Breast epithelium (tissue), 4 donors: ENCODE results near the gene RHOXF2. TPM values are rescaled to one million over a fixed set of nuclear protein-coding genes. Genes with fewer than 3 reads are reported as not detected.

ENCODE experiments used
- DNase-seq, 2 donors: peaks; one replicate each; pipeline ENCODE4 v3.0.0-alpha.2; 2019; ENCODE audit warnings: low spot score in 2 of 2
- H3K27ac ChIP-seq, 2 donors: fragments of 200-600 bp; sonication (generic) in 1 of 2; one replicate each; pipeline ENCODE4 v1.5.1; 2016 to 2019; ENCODE audit warnings: mild to moderate bottlenecking in 1 of 2
- H3K27me3 ChIP-seq, 2 donors: fragments of 200-600 bp; sonication (generic) in 1 of 2; one replicate each; pipeline versions ENCODE4 v1.5.1 to v1.6.0; 2017 to 2019; ENCODE audit warnings: control low read depth in 1 of 2, mild to moderate bottlenecking in 1 of 2
- H3K36me3 ChIP-seq: fragments of 200-600 bp; one replicate; pipeline ENCODE4 v1.5.1; 2019
- H3K4me1 ChIP-seq, 2 donors: fragments of 200-600 bp; sonication (generic); one replicate each; pipeline ENCODE4 v1.5.1; 2016 to 2019; ENCODE audit warnings: control low read depth in 1 of 2
- H3K4me3 ChIP-seq, 3 donors: fragments of 200-600 bp; sonication (generic); 1 replicate in 2 of 3; 2 replicates in 1 of 3; pipeline ENCODE4 v1.5.1; 2016 to 2019; ENCODE audit warnings: mild to moderate bottlenecking in 3 of 3, moderate library complexity in 2 of 3
- H3K9me3 ChIP-seq, 2 donors: fragments of 200-600 bp; sonication (generic) in 1 of 2; one replicate each; pipeline ENCODE4 v1.5.1; 2016 to 2019; ENCODE audit warnings: control low read depth in 1 of 2
- POLR2A ChIP-seq: fragments of 450-650 bp; IDR thresholded peaks from one replicate; pipeline ENCODE4 v1.6.1; 2016; ENCODE audit warnings: antibody characterized with exemption, mild to moderate bottlenecking, moderate library complexity
- POLR2AphosphoS5 ChIP-seq, 3 donors: sonication (generic); formaldehyde crosslinking; IDR thresholded peaks; one replicate each; pipeline ENCODE4 v1.6.1; 2017; ENCODE audit warnings: antibody characterized with exemption in 3 of 3
- intact Hi-C: fragments of 100-400 bp; cut with DNase I; formaldehyde crosslinking; loops from one replicate; pipeline ENCODE4 v1.15.1; 2023; ENCODE audit warnings: low total_unique reads
- total RNA-seq, 3 donors: library from RNA; depleted of rRNA; stranded (reverse); fragments of >200 nt; gene quantifications; one replicate each; pipeline ENCODE4 v1.1.0, GENCODE V29; 2016
- TF ChIP-seq, protein P1 (sequence below), 3 donors: fragments of 450-650 bp; IDR thresholded peaks; one replicate each; pipeline ENCODE4 v1.5.1; 2016 to 2017; ENCODE audit warnings: antibody characterized with exemption in 3 of 3, mild to moderate bottlenecking in 3 of 3, moderate library complexity in 3 of 3

Gene RHOXF2
- total RNA-seq, 3 donors from 2014 or later = not detected

DNA sequence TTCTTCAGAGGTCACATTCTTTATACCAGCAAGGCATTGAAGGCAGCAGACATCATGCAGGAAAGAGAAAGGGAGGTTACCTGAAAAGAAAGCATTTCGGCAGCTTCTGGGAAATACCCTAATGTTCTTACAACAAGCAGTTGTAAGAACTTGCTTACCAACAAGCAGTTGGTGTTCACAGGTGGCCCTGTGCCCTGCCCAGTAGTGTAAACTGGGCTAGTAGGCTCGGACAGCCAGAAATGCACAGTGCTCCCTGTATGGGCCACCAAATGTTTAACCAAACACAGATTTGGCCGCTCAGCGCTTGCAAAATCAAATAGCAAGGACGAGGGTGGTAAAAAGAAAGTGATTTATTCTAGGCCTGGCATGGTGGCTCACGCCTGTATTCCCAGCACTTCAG is 22.3 kb upstream of the RHOXF2 start:
- intact Hi-C loops = no loop called here
- DNase-seq = no peak
- TF ChIP-seq, protein P1, sequence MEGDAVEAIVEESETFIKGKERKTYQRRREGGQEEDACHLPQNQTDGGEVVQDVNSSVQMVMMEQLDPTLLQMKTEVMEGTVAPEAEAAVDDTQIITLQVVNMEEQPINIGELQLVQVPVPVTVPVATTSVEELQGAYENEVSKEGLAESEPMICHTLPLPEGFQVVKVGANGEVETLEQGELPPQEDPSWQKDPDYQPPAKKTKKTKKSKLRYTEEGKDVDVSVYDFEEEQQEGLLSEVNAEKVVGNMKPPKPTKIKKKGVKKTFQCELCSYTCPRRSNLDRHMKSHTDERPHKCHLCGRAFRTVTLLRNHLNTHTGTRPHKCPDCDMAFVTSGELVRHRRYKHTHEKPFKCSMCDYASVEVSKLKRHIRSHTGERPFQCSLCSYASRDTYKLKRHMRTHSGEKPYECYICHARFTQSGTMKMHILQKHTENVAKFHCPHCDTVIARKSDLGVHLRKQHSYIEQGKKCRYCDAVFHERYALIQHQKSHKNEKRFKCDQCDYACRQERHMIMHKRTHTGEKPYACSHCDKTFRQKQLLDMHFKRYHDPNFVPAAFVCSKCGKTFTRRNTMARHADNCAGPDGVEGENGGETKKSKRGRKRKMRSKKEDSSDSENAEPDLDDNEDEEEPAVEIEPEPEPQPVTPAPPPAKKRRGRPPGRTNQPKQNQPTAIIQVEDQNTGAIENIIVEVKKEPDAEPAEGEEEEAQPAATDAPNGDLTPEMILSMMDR (IDR thresholded peaks at IDR 0.05) = no peak
- no peak for TF ChIP-seq POLR2A
- no peak for TF ChIP-seq POLR2AphosphoS5 (IDR thresholded peaks at IDR 0.05)
- Histone ChIP-seq H3K9me3 (no peaks in the 10 kb centered on the region), H3K36me3 (no peaks in the 10 kb centered on the region), H3K27ac (no peak overlapping the region), H3K4me1 (no peaks in the 10 kb centered on the region), H3K4me3 (no peak overlapping the region), H3K27me3 (no peaks in the 10 kb centered on the region)

- no peaks in the 10 kb centered on the region for H3K36me3 ChIP-seq
- H3K27me3 ChIP-seq = no peaks in the 10 kb centered on the region
- H3K4me3 ChIP-seq = no peak overlapping the region
- no peak for DNase-seq
- no peaks in the 10 kb centered on the region for H3K4me1 ChIP-seq
- no peaks in the 10 kb centered on the region for H3K9me3 ChIP-seq
- intact Hi-C loops = no loop called here
- no peak for TF ChIP-seq POLR2A
- TF ChIP-seq, protein P1 (IDR thresholded peaks at IDR 0.05) = no peak
- no peak for TF ChIP-seq POLR2AphosphoS5 (IDR thresholded peaks at IDR 0.05)
- no peak overlapping the region for H3K27ac ChIP-seq
Measured at GRCh38 chrX:120136840-120137239, 21.6 kb upstream of the RHOXF2 start.

DNA sequence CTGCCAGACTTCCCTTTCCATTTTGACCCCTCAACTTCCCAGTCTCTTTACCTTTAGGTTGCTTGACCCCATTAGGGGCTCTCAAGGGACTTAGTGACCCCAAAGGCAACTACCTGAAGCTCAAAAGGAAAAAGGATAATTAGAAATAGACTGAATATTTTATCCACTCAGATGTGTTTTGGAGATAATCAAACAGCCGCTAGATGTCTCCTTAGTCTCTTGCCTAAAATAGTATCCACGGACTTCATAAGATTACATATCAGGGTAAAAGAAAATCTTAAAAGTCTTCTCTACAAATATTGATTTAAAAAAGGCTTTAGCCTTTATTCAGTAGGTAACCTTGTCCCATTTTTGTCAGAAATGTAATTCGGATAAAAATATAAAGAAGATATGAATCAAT is 21.0 kb upstream of the RHOXF2 start:
- H3K27me3 ChIP-seq = no peaks in the 10 kb centered on the region
- H3K27ac ChIP-seq = no peak overlapping the region
- no peaks in the 10 kb centered on the region for H3K9me3 ChIP-seq
- H3K36me3 ChIP-seq = no peaks in the 10 kb centered on the region
- H3K4me1 ChIP-seq = no peaks in the 10 kb centered on the region
- DNase-seq = no peak
- intact Hi-C loops = no loop called here
- no peak for TF ChIP-seq POLR2A
- no peak overlapping the region for H3K4me3 ChIP-seq

DNA sequence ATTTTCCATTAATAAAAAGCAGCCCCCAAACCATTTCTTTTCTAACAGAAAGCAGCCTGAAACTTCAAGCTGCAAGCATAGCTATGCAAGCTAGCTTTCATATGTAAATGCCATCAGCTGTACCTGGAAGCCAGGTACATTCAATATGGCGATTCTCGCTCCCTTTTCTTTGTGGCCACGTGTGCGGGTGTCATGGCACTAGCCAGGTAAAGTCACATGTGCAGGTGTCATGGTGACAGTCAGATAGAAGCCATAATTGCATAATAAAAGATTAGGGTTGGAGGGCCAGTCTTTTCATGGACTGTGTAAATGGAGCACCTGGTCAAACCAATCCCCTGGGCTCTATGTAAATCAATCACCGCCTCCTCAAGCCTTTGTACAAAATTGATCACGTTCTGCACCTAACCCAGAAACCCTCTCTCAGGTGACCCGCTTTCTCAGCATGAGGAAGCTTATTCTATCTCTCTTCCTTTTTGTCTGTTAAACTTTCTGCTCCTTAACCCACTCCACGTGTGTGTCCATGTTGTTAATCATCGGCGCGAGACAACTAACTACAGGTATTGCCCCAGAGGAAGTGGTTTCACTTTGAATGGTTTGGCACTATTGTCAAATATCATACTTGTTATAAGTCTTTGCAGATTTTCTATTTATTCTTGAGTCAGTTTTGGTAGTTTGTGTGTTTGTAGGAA is 18.0 kb upstream of the RHOXF2 start:
- TF ChIP-seq, protein P1 (IDR thresholded peaks at IDR 0.05) = no peak
- no peak for TF ChIP-seq POLR2A
- no peak for TF ChIP-seq POLR2AphosphoS5 (IDR thresholded peaks at IDR 0.05)
- peaks cover 0 to 9% of the 10 kb centered on the region in 2 donors for H3K27me3 ChIP-seq
- H3K27ac ChIP-seq = no peak overlapping the region
- H3K9me3 ChIP-seq = no peaks in the 10 kb centered on the region
- H3K36me3 ChIP-seq = no peaks in the 10 kb centered on the region
- intact Hi-C loops = no loop called here
- DNase-seq = no peak
- H3K4me3 ChIP-seq = no peak overlapping the region
- H3K4me1 ChIP-seq = no peaks in the 10 kb centered on the region

GRCh38 chrX:120144178-120144844 is 14.1 kb upstream of the RHOXF2 start:
- intact Hi-C loops = no loop called here
- no peak for DNase-seq
- Histone ChIP-seq H3K9me3 (peaks cover 0 to 12% of the 10 kb centered on the region in 2 donors), H3K4me3 (peak overlapping the region in 2 of 3 donors; percentile 15 to 25), H3K36me3 (no peaks in the 10 kb centered on the region), H3K27me3 (peaks cover 0 to 9% of the 10 kb centered on the region in 2 donors), H3K4me1 (no peaks in the 10 kb centered on the region), H3K27ac (no peak overlapping the region)
- TF ChIP-seq POLR2AphosphoS5 (IDR thresholded peaks at IDR 0.05) (no peak), POLR2A (no peak)
- TF ChIP-seq, protein P1 (IDR thresholded peaks at IDR 0.05) = no peak
